Panc1 (cell line): ENCODE data around the gene BLM.

Experiments used
- CTCF ChIP-seq: fragments of 450-650 bp; IDR thresholded peaks from 2 replicates; pipeline ENCODE4 v1.5.1; 2017; ENCODE audit warnings: mild to moderate bottlenecking
- POLR2AphosphoS5 ChIP-seq: IDR thresholded peaks from 2 replicates; pipeline ENCODE4 v1.6.1; 2012; ENCODE audit warnings: mild to moderate bottlenecking, low read depth, low read length, moderate library complexity
- SIN3A ChIP-seq: IDR thresholded peaks from 2 replicates; pipeline ENCODE4 v1.6.1; 2012; ENCODE audit warnings: low read depth, mild to moderate bottlenecking, low read length, moderate library complexity, borderline replicate concordance; ENCODE audit not compliant: insufficient read depth

- no peak for TF ChIP-seq CTCF
- no peak for TF ChIP-seq SIN3A
- no peak for TF ChIP-seq POLR2AphosphoS5
Measured at GRCh38 chr15:90809536-90809935, 92.4 kb downstream of the BLM start.
